Measurements from ENCODE around the gene MLXIP. TPM values are rescaled to one million over a fixed set of nuclear protein-coding genes. Genes with fewer than 3 reads are reported as not detected.

Gene MLXIP
- total and polyA plus RNA-seq, 2 experiments from 2014 or later = 6.4 to 7.4 TPM

- no peaks in the 10 kb centered on the region for H3K9me3 ChIP-seq (ENCODE audit: low read depth)
- H3K27ac ChIP-seq = no peak overlapping the region
- H3K79me2 ChIP-seq (ENCODE audit: insufficient read depth) = no peaks in the 10 kb centered on the region
- H4K20me1 ChIP-seq (ENCODE audit: insufficient read depth) = no peaks in the 10 kb centered on the region
- no peaks in the 10 kb centered on the region for H3F3A ChIP-seq (ENCODE audit: insufficient read depth)
- H3K9me2 ChIP-seq (ENCODE audit: insufficient read depth) = no peaks in the 10 kb centered on the region
- no peaks in the 10 kb centered on the region for H3K27me3 ChIP-seq (replicated peaks; ENCODE audit: insufficient read depth)
- in situ Hi-C loops (cut with MboI) = no loop called here
- no peaks in the 10 kb centered on the region for H3K4me1 ChIP-seq (ENCODE audit: insufficient read depth)
- no peak overlapping the region for H3K4me2 ChIP-seq (ENCODE audit: unreplicated experiment)
- peak; percentile 14 for DNase-seq
- H3K36me3 ChIP-seq (ENCODE audit: low read depth) = no peaks in the 10 kb centered on the region
- no peak overlapping the region for H3K4me3 ChIP-seq
- TF ChIP-seq EZH2phosphoT487 (IDR thresholded peaks at IDR 0.05; ENCODE audit: insufficient read depth, low read depth) = no peak
- no peak for TF ChIP-seq EZH2 (IDR thresholded peaks at IDR 0.05; ENCODE audit: insufficient read depth, poor library complexity, severe bottlenecking)
- no peak overlapping the region for H3K9ac ChIP-seq
- no peak overlapping the region for H2AFZ ChIP-seq
- WGBS, 2 experiments (ENCODE audit: low coverage in 1 of 2, low lambda C conversion rate in 2 of 2, missing lambda C conversion rate in 2 of 2) = 63 to 69% methylated on average over 6 of the region's 6 CpGs
Observed at GRCh38 chr12:122148657-122149056, 70.1 kb downstream of the MLXIP start.

DNA sequence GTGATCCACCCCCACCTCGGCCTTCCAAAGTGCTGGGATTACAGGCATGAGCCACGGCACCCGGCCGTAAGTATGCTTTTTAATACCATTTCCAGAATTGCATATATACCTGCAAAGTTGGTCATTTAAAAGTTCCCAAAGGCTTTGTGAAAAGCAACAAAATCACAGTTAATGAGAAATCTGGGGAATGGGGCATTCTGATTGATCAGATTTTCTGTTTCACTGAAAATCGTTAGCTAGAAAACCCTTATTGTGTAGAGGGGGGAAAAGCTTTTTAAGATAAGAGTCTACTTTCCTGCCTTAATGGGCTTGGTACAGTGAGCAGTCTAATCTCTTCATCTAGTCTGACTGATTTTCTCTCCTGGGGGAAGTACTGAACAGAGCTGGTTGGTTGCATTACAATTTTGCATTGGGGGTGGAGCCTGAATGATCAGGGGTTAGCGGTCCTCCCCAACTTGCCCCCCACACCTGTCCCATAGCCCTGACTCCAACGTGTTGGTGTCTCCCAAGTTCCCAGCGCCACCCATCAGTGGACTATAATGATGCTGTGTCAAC, 71.6 kb downstream of the MLXIP start:
- WGBS, 2 experiments (ENCODE audit: low coverage in 1 of 2, low lambda C conversion rate in 2 of 2, missing lambda C conversion rate in 2 of 2) = 77 to 82% methylated on average over 8 of the region's 8 CpGs
- Histone ChIP-seq H2AFZ (no peak overlapping the region), H3K27me3 (replicated peaks; ENCODE audit: insufficient read depth) (no peaks in the 10 kb centered on the region), H3K9me3 (ENCODE audit: low read depth) (no peaks in the 10 kb centered on the region), H3K4me1 (ENCODE audit: insufficient read depth) (no peaks in the 10 kb centered on the region), H3K27ac (no peak overlapping the region), H4K20me1 (ENCODE audit: insufficient read depth) (no peaks in the 10 kb centered on the region), H3K9ac (no peak overlapping the region), H3K36me3 (ENCODE audit: low read depth) (no peaks in the 10 kb centered on the region), H3F3A (ENCODE audit: insufficient read depth) (no peaks in the 10 kb centered on the region), H3K4me2 (ENCODE audit: unreplicated experiment) (no peak overlapping the region), H3K9me2 (ENCODE audit: insufficient read depth) (no peaks in the 10 kb centered on the region), H3K79me2 (ENCODE audit: insufficient read depth) (no peaks in the 10 kb centered on the region), H3K4me3 (no peak overlapping the region)
- DNase-seq = no peak
- TF ChIP-seq EZH2 (IDR thresholded peaks at IDR 0.05; ENCODE audit: insufficient read depth, poor library complexity, severe bottlenecking) (no peak), EZH2phosphoT487 (IDR thresholded peaks at IDR 0.05; ENCODE audit: insufficient read depth, low read depth) (no peak)
- in situ Hi-C loops (cut with MboI) = no loop called here

DNA sequence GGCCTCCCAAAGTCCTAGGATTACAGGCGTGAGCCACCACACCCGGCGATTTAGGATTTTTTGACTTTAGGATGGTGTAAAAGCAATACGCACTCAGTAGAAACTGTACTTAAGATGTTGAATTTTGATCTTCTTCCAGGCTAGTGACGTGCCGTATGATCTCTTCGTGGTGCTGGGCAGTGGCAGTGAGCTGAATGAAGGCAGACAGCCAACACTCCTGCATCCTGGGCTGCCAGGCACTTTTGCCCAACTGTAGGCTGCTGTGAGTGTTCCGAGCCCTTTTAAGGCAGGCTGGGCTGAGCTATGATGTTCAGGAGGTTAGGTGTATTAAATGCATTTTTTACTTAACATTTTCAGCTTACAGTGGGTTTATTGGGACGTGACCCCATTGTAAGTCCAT, 74.2 kb downstream of the MLXIP start:
- TF ChIP-seq EZH2phosphoT487 (IDR thresholded peaks at IDR 0.05; ENCODE audit: insufficient read depth, low read depth) (no peak), EZH2 (IDR thresholded peaks at IDR 0.05; ENCODE audit: insufficient read depth, poor library complexity, severe bottlenecking) (no peak)
- no peaks in the 10 kb centered on the region for H3K9me3 ChIP-seq (ENCODE audit: low read depth)
- no peaks in the 10 kb centered on the region for H3F3A ChIP-seq (ENCODE audit: insufficient read depth)
- H3K4me3 ChIP-seq = no peak overlapping the region
- WGBS, 2 experiments (ENCODE audit: low coverage in 1 of 2, low lambda C conversion rate in 2 of 2, missing lambda C conversion rate in 2 of 2) = 61 to 62% methylated on average over 9 of the region's 9 CpGs
- no peak overlapping the region for H3K27ac ChIP-seq
- no peak overlapping the region for H3K9ac ChIP-seq
- no peaks in the 10 kb centered on the region for H4K20me1 ChIP-seq (ENCODE audit: insufficient read depth)
- no peak overlapping the region for H3K4me2 ChIP-seq (ENCODE audit: unreplicated experiment)
- H2AFZ ChIP-seq = no peak overlapping the region
- no peak for DNase-seq
- no peaks in the 10 kb centered on the region for H3K27me3 ChIP-seq (replicated peaks; ENCODE audit: insufficient read depth)
- H3K79me2 ChIP-seq (ENCODE audit: insufficient read depth) = no peaks in the 10 kb centered on the region
- H3K9me2 ChIP-seq (ENCODE audit: insufficient read depth) = no peaks in the 10 kb centered on the region
- in situ Hi-C loops (cut with MboI) = no loop called here
- no peaks in the 10 kb centered on the region for H3K4me1 ChIP-seq (ENCODE audit: insufficient read depth)
- H3K36me3 ChIP-seq (ENCODE audit: low read depth) = no peaks in the 10 kb centered on the region

GRCh38 chr12:122155705-122156104, 77.1 kb downstream of the MLXIP start:
- Histone ChIP-seq H3K4me2 (ENCODE audit: unreplicated experiment) (no peak overlapping the region), H3K9me2 (ENCODE audit: insufficient read depth) (no peaks in the 10 kb centered on the region), H3K4me1 (ENCODE audit: insufficient read depth) (no peaks in the 10 kb centered on the region), H3K9ac (no peak overlapping the region), H3K27me3 (replicated peaks; ENCODE audit: insufficient read depth) (no peaks in the 10 kb centered on the region), H3K36me3 (ENCODE audit: low read depth) (no peaks in the 10 kb centered on the region), H3K4me3 (no peak overlapping the region), H3K27ac (no peak overlapping the region), H2AFZ (no peak overlapping the region), H3K79me2 (ENCODE audit: insufficient read depth) (no peaks in the 10 kb centered on the region), H3F3A (ENCODE audit: insufficient read depth) (no peaks in the 10 kb centered on the region), H4K20me1 (ENCODE audit: insufficient read depth) (no peaks in the 10 kb centered on the region), H3K9me3 (ENCODE audit: low read depth) (no peaks in the 10 kb centered on the region)
- TF ChIP-seq EZH2 (IDR thresholded peaks at IDR 0.05; ENCODE audit: insufficient read depth, poor library complexity, severe bottlenecking) (no peak), EZH2phosphoT487 (IDR thresholded peaks at IDR 0.05; ENCODE audit: insufficient read depth, low read depth) (no peak)
- in situ Hi-C loops (cut with MboI) = no loop called here
- DNase-seq = no peak
- 61 to 63% methylated on average over 10 of the region's 10 CpGs for WGBS, 2 experiments (ENCODE audit: low coverage in 1 of 2, low lambda C conversion rate in 2 of 2, missing lambda C conversion rate in 2 of 2)

Data from GM23248 (cell line).